ENCODE measurements around the gene NOC2L. TPM values are rescaled to one million over a fixed set of nuclear protein-coding genes. Genes with fewer than 3 reads are reported as not detected.

The NOC2L gene
- total RNA-seq, 1 donor from 2014 or later, result 50.6 TPM

DNA sequence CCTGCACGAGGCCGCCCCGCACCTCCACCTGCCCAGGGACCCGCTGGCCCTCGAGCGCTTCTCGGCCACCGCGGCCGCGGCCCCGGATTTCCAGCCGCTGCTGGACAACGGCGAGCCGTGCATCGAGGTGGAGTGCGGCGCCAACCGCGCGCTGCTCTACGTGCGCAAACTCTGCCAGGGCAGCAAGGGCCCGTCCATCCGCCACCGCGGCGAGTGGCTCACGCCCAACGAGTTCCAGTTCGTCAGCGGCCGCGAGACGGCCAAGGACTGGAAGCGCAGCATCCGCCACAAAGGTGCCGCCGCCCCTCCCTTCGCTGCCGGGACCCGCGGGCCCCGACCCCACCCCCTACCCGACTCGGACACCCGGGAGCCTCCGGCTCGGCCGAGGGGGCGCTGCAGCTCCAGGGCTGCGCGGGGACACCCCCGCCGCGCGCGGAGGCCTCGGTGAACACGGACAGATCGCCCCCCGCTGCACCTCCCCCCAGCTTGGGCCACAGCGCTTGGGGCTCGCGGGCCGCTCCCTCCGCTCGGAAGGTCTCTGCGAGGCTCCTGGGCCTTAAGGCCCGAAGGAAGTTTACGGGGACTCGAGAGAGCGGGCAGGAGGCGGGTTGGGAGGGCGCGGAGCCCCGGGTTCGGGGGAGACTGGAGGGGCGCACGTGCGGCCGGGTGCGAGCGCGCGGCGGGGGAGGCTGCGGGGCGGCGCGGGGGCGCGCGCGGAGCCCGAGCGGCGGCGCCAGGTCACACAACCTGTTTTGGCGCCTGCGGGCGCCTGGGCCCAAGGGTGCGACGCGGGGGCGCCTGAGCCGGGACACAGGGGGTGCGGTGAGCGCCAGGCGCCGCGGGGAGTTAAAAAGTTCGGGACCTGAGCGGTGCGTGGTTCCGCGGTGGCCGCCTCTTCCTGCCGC lies 34.1 kb downstream of the NOC2L start:
- Mint-ChIP-seq H3K27me3 (ENCODE audit: low read depth) (peaks cover 2% of the 10 kb centered on the region), H3K4me1 (ENCODE audit: low read depth) (peaks cover 22% of the 10 kb centered on the region)

DNA sequence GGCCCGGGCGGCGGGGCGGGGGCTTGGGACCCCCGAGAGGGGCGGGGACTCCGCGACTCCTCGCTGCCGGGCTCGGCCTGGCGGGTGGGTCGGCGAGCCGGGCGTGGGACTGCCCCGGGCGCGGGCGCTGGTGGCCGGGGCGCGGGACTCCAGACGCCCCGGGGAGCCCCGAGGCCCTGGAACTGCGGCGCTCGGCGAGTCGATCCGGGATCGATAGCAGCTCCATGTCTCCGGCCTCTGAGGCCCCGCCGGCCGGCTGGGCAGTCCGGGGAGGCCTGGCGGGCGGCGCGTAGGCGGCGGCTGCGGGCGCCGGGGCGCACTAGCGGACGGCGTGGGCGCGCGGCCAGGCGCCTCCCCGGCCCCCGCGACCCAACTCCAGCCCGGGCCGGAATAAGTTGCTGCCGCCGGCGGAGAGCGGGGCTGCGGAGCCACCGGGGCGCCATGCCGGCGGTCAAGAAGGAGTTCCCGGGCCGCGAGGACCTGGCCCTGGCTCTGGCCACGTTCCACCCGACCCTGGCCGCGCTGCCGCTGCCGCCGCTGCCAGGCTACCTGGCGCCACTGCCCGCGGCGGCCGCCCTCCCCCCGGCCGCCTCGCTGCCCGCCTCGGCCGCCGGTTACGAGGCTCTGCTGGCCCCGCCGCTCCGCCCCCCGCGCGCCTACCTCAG lies 34.9 kb downstream of the NOC2L start:
- H3K27me3 Mint-ChIP-seq (ENCODE audit: low read depth), result peaks cover 2% of the 10 kb centered on the region
- no peaks in the 10 kb centered on the region for H3K36me3 Mint-ChIP-seq (ENCODE audit: low read depth)
- H3K9me3 Mint-ChIP-seq (ENCODE audit: low read depth), result no peaks in the 10 kb centered on the region
- H3K4me3 Mint-ChIP-seq (ENCODE audit: unreplicated experiment), result peak overlapping the region; percentile 57
- no peak for DNase-seq (ENCODE audit: low spot score)
- peaks cover 22% of the 10 kb centered on the region for H3K4me1 Mint-ChIP-seq (ENCODE audit: low read depth)
- TF ChIP-seq, protein P1, sequence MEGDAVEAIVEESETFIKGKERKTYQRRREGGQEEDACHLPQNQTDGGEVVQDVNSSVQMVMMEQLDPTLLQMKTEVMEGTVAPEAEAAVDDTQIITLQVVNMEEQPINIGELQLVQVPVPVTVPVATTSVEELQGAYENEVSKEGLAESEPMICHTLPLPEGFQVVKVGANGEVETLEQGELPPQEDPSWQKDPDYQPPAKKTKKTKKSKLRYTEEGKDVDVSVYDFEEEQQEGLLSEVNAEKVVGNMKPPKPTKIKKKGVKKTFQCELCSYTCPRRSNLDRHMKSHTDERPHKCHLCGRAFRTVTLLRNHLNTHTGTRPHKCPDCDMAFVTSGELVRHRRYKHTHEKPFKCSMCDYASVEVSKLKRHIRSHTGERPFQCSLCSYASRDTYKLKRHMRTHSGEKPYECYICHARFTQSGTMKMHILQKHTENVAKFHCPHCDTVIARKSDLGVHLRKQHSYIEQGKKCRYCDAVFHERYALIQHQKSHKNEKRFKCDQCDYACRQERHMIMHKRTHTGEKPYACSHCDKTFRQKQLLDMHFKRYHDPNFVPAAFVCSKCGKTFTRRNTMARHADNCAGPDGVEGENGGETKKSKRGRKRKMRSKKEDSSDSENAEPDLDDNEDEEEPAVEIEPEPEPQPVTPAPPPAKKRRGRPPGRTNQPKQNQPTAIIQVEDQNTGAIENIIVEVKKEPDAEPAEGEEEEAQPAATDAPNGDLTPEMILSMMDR (IDR thresholded peaks at IDR 0.05), result no peak
- no peak overlapping the region for H3K27ac Mint-ChIP-seq (ENCODE audit: unreplicated experiment)

More for the DNA sequence above, 34.1 kb downstream of the NOC2L start:
- Mint-ChIP-seq H3K36me3 (ENCODE audit: low read depth) (no peaks in the 10 kb centered on the region), H3K9me3 (ENCODE audit: low read depth) (no peaks in the 10 kb centered on the region), H3K27ac (ENCODE audit: unreplicated experiment) (no peak overlapping the region), H3K4me3 (ENCODE audit: unreplicated experiment) (peak overlapping the region; percentile 57)
- no peak for DNase-seq (ENCODE audit: low spot score)
- TF ChIP-seq, protein P1 (IDR thresholded peaks at IDR 0.05), result peak; percentile 42

DNA sequence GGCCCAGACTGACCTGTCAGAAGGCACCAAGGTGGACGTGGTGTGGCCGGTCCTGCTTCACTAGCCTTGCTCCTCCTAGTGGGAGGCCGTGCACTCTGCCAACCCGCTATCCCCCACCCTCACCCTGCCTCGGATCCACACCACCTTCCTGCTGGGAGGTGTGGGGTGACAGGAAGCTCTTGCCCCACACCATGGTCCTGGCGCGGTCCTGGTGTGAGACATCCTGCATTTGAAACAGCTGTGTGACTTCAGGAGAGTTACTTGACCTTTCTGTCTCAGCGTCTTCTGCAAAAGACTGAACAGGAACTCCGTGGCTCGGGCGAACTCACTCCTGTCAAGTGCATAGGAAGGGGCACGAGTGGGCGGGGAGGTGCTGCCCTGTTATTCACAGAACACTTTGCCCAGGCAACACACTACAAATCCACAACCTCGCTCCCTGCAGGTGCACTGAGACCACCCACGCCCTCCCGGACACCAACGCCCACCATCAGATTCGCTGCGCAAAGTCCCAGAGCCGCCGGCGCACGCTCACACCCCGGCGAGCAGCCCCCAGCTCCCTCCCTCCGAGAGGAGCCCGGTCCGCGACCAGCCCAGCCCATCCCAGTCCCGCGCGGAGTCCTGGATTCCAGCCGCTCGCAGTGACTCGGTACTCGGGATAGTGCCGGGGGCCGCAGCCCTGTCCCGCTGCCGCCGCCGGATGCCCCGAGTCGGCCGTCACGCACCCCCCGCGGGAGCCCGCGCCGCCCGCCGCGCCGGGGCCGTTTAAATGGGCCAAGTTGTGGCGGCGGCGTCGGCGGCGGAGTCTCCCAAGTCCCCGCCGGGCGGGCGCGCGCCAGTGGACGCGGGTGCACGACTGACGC lies 35.7 kb downstream of the NOC2L start, which contains the start of gene SAMD11:
TSS of gene SAMD11 (plus strand) at position 793 of the 860 bp plus-strand sequence. CDS start 509 bp downstream, outside the sequence.
- peaks cover 5% of the 10 kb centered on the region for H3K27me3 Mint-ChIP-seq (ENCODE audit: low read depth)
- H3K36me3 Mint-ChIP-seq (ENCODE audit: low read depth), result no peaks in the 10 kb centered on the region
- TF ChIP-seq, protein P1 (IDR thresholded peaks at IDR 0.05), result no peak
- no peak within 1 kb of the TSS for H3K27ac Mint-ChIP-seq (ENCODE audit: unreplicated experiment)
- no peak for DNase-seq (ENCODE audit: low spot score)
- H3K4me3 Mint-ChIP-seq (ENCODE audit: unreplicated experiment), result peak within 1 kb of the TSS; percentile 66
- H3K9me3 Mint-ChIP-seq (ENCODE audit: low read depth), result no peaks in the 10 kb centered on the region
- peaks cover 22% of the 10 kb centered on the region for H3K4me1 Mint-ChIP-seq (ENCODE audit: low read depth)

DNA sequence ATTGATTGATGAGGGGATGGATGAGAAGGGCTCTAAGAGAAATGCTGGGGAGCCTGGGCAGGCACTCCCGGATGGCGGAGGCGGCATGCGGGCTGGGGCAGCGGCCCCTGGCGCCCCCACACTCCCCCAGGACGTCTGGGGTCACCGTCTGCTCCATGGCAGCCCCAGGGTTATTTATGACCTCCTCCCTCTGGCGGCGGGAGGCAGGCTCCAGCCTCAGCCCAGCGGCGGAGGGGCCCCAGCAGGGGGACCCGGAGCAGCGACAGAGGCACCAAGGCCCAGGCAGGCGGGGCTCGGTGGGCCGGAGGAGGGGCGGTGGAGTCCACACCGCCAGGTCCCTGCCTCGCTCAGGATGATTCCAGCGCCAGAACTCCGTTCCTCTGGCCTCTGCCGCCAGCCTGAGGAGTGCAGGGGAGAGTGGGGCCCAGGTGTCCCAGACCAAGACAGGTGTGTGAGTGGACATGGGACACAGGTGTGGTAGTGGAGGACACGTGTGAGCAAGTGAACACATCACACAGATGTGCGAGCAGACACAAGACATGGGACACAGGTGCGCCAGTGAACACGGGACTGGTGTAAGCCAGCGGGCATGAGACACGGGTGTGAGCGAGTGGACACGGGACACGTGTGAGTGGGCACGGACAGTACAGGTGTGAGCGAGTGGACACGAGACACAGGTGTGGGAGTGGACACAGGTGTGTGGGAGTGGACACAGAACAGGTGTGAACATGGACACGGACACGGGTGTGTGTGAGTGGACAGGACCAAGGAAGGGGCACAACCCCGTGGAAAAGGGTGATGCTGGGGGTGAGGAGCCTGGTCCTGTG lies 37.8 kb downstream of the NOC2L start:
- DNase-seq (ENCODE audit: low spot score), result no peak
- no peaks in the 10 kb centered on the region for H3K36me3 Mint-ChIP-seq (ENCODE audit: low read depth)
- H3K4me3 Mint-ChIP-seq (ENCODE audit: unreplicated experiment), result no peak overlapping the region
- peaks cover 19% of the 10 kb centered on the region for H3K4me1 Mint-ChIP-seq (ENCODE audit: low read depth)
- H3K9me3 Mint-ChIP-seq (ENCODE audit: low read depth), result no peaks in the 10 kb centered on the region
- H3K27ac Mint-ChIP-seq (ENCODE audit: unreplicated experiment), result no peak overlapping the region
- peaks cover 14% of the 10 kb centered on the region for H3K27me3 Mint-ChIP-seq (ENCODE audit: low read depth)
- TF ChIP-seq, protein P1 (IDR thresholded peaks at IDR 0.05), result peak; percentile 77

Measured in chondrocyte (in vitro differentiated cells).